Lung (tissue), 12 donors: ENCODE measurements around the gene RNMT. TPM values are rescaled to one million over a fixed set of nuclear protein-coding genes. Genes with fewer than 3 reads are reported as not detected.

Experiments used
- ATAC-seq: fragments of 200-7000 bp; cut with Tn5 transposase; one replicate; pipeline ENCODE4 v1.9.1; 2020; ENCODE audit warnings: moderate number of reproducible peaks; ENCODE audit not compliant: insufficient read depth, low FRiP score
- DNase-seq, 3 donors: peaks; one replicate each; pipeline ENCODE4 v3.0.0-alpha.2; 2013 to 2017
- H3K27ac ChIP-seq, 2 donors: one replicate each; pipeline ENCODE4 v1.5.1; 2013; ENCODE audit warnings: mild to moderate bottlenecking in 2 of 2, moderate library complexity in 2 of 2, control low read depth in 1 of 2, inconsistent platforms in 1 of 2, low read depth in 1 of 2, low read length in 1 of 2
- H3K27me3 ChIP-seq, 3 donors: one replicate each; pipeline ENCODE4 v1.5.1; 2013; ENCODE audit warnings: low read length in 2 of 3; ENCODE audit not compliant: control insufficient read depth in 3 of 3, insufficient read depth in 3 of 3
- H3K36me3 ChIP-seq, 4 donors: one replicate each; pipeline ENCODE4 v1.5.1; 2013; ENCODE audit warnings: low read length in 4 of 4, mild to moderate bottlenecking in 1 of 4, moderate library complexity in 1 of 4; ENCODE audit not compliant: control insufficient read depth in 4 of 4, insufficient read depth in 4 of 4
- H3K4me1 ChIP-seq, 5 donors: one replicate each; pipeline ENCODE4 v1.5.1; 2013; ENCODE audit warnings: low read length in 5 of 5, mild to moderate bottlenecking in 2 of 5, moderate library complexity in 1 of 5; ENCODE audit not compliant: control insufficient read depth in 5 of 5, insufficient read depth in 5 of 5
- H3K4me3 ChIP-seq: one replicate; pipeline ENCODE4 v1.5.1; 2013; ENCODE audit warnings: mild to moderate bottlenecking, control low read depth, moderate library complexity
- H3K9ac ChIP-seq, 2 donors: one replicate each; pipeline ENCODE4 v1.5.1; 2013; ENCODE audit warnings: low read length in 2 of 2, control low read depth in 1 of 2; ENCODE audit not compliant: insufficient read depth in 1 of 2
- H3K9me3 ChIP-seq, 4 donors: one replicate each; pipeline ENCODE4 v1.5.1; 2013; ENCODE audit warnings: low read length in 3 of 4, mild to moderate bottlenecking in 1 of 4, moderate library complexity in 1 of 4; ENCODE audit not compliant: control insufficient read depth in 4 of 4, insufficient read depth in 3 of 4
- WGBS, 2 donors: extraction: QIAGEN DNeasy Blood & Tissue Kit; methylation state at CpG; one replicate each; pipeline ENCODE4 v1.1.7; 2013; 5-methylcytosine and 5-hydroxymethylcytosine counted together
- polyA plus RNA-seq, 2 donors: library from polyadenylated mRNA; stranded (reverse); fragments of 200-250 nt; gene quantifications; one replicate each; pipeline ENCODE4 v1.2.1, GENCODE V29; 2013
- total RNA-seq, 2 donors: library from RNA; depleted of rRNA in 1 of 2; stranded (reverse); fragments of >200 nt in 1 of 2; gene quantifications; one replicate each; pipeline ENCODE4 v1.2.1, GENCODE V29; 2014 to 2021
- TF ChIP-seq, protein P1 (sequence below): IDR thresholded peaks from 2 replicates; pipeline ENCODE4 v1.5.1; 2012; ENCODE audit warnings: mild to moderate bottlenecking; ENCODE audit errors: control extremely low read depth, extremely low read depth
- donor health status: control.
- donor health status: control.
- donor health status: Bipolar disorder and iron deficiency.
- donor health status: healthy.
- donor health status: DM: yes; HTN: yes; CAD: no.

Gene RNMT
- total and polyA plus RNA-seq, 4 donors: 9.1 to 39.8 (median 17.7) TPM

DNA sequence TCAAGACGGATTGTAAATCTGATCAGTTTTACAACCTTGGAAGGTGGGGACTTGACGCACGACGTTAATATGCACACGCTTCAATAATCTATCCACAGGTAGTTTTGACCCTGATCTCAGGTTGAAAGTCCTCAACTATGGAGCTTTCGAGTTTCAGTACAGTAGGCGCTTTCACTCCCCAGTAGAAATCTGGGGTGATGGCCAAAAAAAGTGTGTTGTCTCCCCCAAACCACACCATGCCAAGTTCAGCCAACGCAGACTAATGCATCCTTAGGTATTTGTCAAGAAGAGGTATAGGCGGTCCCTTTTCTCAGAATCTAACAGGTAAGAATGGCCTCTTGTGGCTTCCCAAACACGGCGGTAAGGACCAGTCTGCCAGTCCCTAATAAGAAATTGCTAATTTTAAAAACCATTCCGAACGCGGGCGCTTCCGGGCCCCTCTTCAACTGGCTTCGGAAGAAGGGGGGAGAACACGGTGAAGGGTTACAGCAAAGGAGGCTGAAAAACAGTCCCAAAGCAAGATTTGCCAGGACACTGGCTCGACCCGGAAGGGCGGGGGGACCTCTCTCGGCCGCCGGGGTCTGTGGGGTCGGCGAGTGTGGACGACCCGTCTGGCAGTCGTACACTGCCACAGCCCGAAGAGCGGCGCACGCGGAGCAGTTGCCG is 774 bp upstream of the RNMT start:
- Histone ChIP-seq H3K4me3 (peak overlapping the region; percentile 88), H3K27ac (peak overlapping the region; percentile 79 to 91), H3K9ac (peak overlapping the region; percentile 75 to 81), H3K9me3 (no peaks in the 10 kb centered on the region), H3K4me1 (peaks cover 0 to 16% (median 7%) of the 10 kb centered on the region in 5 donors), H3K27me3 (no peaks in the 10 kb centered on the region), H3K36me3 (peaks cover 0 to 5% (median 0%) of the 10 kb centered on the region in 4 donors)
- WGBS, 2 donors: 7 to 8% methylated on average over 35 of the region's 35 CpGs
- TF ChIP-seq, protein P1, sequence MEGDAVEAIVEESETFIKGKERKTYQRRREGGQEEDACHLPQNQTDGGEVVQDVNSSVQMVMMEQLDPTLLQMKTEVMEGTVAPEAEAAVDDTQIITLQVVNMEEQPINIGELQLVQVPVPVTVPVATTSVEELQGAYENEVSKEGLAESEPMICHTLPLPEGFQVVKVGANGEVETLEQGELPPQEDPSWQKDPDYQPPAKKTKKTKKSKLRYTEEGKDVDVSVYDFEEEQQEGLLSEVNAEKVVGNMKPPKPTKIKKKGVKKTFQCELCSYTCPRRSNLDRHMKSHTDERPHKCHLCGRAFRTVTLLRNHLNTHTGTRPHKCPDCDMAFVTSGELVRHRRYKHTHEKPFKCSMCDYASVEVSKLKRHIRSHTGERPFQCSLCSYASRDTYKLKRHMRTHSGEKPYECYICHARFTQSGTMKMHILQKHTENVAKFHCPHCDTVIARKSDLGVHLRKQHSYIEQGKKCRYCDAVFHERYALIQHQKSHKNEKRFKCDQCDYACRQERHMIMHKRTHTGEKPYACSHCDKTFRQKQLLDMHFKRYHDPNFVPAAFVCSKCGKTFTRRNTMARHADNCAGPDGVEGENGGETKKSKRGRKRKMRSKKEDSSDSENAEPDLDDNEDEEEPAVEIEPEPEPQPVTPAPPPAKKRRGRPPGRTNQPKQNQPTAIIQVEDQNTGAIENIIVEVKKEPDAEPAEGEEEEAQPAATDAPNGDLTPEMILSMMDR: no peak
- ATAC-seq: peak; percentile 1
- peak in 2 of 3 donors; percentile 24 to 31 for DNase-seq

DNA sequence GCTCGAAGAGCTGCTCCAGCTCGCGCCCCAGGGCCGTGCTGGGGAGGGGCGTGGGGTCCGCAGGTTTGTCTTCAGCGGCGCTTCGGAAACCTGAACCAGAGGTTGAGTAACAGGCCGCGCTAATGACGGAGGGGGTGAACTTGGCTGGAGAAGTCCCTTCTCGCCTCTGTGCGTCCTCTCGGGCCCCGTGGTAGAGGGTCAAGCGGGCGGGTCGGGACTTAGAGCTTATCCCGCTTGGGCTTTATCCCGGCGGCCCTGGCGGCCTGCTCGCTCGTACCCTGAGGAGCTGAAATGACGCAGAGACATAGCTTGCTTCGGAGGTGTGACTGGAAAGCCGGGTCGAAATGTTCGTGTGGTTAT is 479 bp downstream of the RNMT start:
- ATAC-seq (peak; percentile 45), DNase-seq (peak in 1 of 3 donors; percentile 68)
- Histone ChIP-seq H3K9me3 (no peaks in the 10 kb centered on the region), H3K27ac (peak overlapping the region; percentile 91 to 98), H3K27me3 (no peaks in the 10 kb centered on the region), H3K4me1 (peaks cover 0 to 16% (median 7%) of the 10 kb centered on the region in 5 donors), H3K4me3 (peak overlapping the region; percentile 88), H3K36me3 (peaks cover 0 to 5% (median 0%) of the 10 kb centered on the region in 4 donors), H3K9ac (peak overlapping the region; percentile 96 to 97)
- WGBS, 2 donors: 0 to 1% methylated on average over 30 of the region's 30 CpGs
- TF ChIP-seq, protein P1: no peak

DNA sequence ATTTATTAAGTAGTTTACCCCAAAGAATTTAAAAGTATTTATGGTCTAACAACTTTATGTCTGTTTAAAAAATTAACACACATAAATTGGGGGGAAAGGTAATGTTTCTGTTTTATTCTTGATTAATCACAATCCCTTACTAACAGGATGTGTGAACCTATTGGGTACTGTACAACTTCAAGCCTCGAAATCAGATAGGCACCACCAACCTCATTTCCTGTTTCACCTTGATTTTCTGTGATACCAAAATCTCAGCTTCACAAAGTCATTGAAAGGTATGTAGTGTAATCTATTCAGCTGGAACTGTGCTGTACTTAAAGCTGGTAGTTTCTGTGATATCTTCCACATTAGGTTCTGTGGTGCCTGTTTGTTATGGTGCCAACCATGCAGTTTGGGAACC is 4.0 kb downstream of the RNMT start:
- TF ChIP-seq, protein P1: no peak
- DNase-seq (no peak), ATAC-seq (no peak)
- Histone ChIP-seq H3K27ac (no peak overlapping the region), H3K36me3 (peaks cover 4 to 15% (median 7%) of the 10 kb centered on the region in 4 donors), H3K9ac (no peak overlapping the region), H3K4me1 (peaks cover 0 to 10% (median 7%) of the 10 kb centered on the region in 5 donors), H3K27me3 (no peaks in the 10 kb centered on the region), H3K9me3 (no peaks in the 10 kb centered on the region), H3K4me3 (no peak overlapping the region)
- 70 to 71% methylated on average over 1 of the region's 1 CpG for WGBS, 2 donors
